HG02981 (cell line): ENCODE results near the gene RPSA.
"Not testable (repeated sequence)": the region's sequence is repeated elsewhere in the genome, so short reads cannot be mapped to it uniquely, and the experiment has no call there.

Source experiments
- ATAC-seq: cut with Tn5 transposase; IDR thresholded peaks from one replicate; pipeline ENCODE4 v1.9.1; 2021; ENCODE audit warnings: mild to moderate bottlenecking, moderate library complexity; ENCODE audit not compliant: unreplicated experiment

RPSA gene

DNA sequence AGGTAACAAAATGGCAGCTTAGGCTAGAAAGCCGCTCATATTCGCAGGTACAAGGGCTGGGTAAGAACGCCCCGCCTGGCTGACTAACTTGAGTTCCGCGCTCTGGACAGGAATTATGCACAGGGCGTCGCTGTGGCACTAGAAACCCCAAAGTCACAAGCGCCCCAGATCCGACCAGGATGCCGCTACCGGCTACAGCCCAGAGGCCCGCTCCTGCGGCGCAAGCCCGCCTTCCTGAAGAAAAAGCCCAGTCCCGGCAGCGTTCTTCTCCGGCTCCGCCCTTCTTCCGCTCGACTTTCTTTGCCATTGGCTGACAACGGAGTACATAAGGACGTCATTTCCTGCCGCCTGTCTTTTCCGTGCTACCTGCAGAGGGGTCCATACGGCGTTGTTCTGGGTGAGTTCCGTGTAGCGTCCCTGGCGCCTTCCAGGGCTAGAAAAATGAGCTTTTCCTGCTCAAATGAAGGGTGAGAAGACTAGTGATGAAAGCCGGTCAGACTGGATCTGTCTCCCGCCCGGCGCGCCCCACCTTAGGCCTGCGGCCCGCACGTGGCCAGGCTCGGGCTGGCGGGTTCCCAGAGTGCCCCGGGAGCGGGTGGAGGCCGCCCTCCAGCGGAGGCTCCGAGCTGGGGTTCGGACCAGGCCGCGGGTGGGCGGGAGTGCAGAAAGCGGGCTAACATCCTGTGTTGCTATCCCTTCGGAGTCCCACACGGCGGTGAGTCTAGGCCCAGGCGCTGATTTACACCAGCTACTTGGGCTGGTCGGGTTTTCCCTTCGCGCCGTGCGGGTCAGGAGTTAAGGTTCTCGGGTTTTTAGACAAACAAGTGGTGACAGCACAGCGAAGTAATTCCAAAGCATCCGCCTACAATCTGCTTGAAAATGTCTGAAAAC is at the start of gene RPSA:
Gene RPSA (plus strand): TSS at position 353 of the 891 bp plus-strand sequence. CDS start 934 bp downstream, outside the sequence.
- ATAC-seq = peak; percentile 92

DNA sequence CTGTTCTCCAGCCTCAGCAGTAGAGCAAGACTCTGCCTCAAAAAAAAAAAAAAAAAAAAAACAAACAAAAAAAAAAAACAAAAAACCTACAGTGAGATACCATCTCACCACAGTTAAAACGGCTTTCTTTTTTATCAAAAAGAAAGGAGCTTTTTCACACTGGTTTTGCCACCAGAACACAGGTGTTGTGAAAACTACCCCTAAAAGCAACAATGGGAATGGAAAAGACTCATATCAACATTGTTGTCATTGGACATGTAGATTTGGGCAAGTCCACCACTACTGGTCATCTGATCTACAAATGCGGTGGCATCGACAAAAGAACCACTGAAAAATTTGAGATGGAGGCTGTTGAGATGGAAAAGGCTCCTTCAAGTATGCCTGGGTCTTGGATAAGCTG is 48.2 kb upstream of the RPSA start:
- ATAC-seq = no peak

DNA sequence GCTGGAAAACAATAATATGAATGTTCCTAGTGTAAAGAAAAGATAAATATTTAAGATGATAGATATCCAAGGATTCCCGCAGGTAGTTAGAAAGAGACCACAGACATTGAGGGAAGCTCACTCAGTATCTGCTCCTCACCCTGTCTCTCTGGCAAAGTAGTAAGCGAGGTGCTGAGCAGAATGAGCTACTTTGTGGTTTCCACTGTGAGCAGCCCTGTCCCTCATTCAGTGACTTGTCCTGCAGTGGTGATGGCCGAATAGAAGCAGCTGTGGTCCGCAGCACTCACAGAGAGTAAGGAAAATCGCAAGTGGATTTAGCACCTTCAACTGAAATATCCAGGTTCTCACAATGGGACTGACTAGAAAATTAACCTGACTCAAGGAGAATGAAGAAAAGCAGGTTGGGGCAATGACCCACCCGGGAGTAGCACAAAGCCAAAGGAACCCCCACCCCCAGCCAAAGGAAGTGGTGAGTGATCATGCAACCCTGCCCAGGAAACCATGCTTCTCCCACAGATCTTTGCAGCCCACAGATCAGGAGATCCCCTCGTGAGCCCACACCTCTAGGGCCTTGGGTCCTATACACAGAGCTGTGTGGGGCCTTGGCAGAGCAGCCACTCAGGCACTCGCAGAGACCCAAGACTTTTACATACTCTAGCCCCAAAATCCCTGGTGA is 45.1 kb upstream of the RPSA start:
- ATAC-seq = peak; percentile 70

DNA sequence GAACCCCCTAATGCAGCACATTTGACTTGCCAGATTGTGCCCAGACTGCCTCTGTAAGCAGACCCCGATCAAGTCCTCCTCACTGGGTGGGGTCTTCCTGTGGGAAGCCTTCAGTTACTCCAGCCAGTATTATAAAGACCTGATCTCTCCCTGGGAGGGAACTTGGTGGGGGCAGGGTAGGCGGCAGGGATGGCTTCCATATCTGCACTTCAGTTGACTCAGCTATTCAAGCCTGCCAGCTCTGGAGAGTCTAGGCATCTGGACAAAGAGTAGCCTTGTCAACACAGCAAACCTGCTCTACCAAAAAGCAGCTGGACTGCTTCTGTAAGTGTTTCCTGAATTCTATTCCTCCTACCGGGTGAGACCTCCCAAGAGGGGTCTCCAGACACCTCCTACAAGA is 44.3 kb upstream of the RPSA start:
- no peak for ATAC-seq

DNA sequence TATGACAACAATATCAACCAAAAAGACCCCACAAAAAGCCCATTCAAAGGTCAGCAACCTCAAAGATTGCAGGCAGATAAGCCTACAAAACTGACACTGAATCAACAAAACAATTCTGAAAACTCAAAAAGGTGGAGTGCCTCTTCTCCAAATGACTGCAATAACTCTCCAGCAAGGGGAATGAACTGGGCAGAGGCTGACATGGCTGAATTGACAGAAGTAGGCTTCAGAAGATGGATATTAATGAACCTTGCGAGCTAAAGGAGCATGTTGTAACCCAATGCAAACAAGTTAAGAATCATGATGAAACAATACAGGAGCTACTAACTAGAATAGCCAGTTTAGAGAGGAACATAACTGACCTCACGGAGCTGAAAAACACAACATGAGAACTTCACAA is 43.7 kb upstream of the RPSA start:
- no peak for ATAC-seq

DNA sequence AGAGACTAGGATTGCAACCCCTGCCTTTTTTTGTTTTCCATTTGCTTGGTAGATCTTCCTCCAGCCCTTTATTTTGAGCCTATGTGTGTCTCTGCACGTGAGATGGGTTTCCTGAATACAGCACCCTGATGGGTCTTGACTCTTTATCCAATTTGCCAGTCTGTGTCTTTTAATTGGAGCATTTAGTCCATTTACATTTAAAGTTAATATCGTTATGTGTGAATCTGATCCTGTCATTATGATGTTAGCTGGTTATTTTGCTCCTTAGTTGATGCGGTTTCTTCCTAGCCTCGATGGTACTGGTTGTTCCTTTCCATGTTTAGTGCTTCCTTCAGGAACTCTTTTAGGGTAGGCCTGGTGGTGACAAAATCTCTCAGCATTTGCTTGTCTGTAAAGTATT is 36.1 kb upstream of the RPSA start:
- not testable (repeated sequence) for ATAC-seq

DNA sequence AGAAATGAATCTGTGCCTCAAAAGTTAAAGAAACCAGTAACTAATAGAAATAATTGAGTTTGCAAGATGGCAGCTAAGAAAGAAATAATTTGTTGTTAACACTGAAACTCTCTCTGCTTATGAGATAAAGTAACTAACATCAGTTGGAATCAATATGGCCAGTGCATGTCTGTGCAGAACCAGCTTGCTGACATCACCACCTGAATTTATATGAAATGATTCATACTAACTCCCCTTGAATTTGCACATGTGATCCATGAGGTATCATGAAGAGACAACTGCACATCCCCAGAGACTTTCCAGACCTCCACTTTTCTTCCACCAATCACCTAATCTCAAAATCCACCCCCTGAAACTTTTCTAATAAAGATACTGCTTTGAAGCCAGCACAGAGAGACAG is 33.7 kb upstream of the RPSA start:
- no peak for ATAC-seq

DNA sequence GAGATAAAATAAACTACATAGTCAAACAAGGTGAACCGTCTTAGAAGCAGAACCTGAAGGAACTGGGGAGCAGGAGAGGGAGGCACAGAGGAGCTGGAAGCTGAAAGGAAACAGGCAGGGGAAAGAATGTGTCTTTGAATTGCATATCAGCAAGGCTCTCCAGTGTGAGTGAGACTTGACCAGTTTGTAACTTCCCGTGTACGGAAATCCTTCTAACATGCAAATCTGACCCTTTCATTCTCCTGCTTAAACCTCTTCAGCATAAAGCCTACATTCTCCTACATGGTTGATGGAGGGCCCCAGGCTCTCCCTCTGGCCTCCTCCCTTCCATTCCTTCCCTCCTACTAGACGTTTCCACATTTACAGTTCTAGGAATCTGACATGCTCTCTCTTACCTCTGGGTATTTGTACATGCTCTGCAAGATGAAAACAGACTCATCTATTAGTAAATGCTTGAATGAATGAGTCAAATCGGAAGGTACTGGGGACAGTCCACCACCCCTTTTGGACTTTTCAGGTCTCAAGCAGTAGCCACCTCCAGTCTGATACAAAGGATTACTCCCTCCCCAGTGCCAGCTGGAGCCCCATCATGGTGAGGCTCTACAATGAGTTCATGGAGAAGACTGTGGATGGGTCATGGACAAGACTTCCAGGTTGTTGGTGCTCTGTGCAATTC is 29.4 kb upstream of the RPSA start:
- no peak for ATAC-seq

DNA sequence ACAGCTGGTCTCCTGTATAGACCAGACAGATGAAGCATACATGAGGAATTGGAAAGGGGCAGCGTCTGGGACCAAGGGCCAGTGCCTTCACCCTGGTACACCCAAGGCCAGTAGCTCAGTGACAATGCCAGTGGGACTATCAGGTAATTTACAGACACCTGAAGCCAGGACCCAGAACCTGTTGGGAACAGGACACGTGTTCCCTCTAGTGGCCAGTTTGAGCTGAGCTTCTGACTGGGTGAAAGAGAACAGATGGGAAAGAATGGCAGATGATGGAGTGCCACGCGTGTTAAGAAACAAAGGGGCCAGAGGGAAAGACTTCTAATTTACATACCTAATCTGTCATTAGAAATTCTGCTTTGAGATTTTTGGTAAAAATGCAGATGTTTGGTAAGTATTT is 28.4 kb upstream of the RPSA start:
- peak; percentile 55 for ATAC-seq

DNA sequence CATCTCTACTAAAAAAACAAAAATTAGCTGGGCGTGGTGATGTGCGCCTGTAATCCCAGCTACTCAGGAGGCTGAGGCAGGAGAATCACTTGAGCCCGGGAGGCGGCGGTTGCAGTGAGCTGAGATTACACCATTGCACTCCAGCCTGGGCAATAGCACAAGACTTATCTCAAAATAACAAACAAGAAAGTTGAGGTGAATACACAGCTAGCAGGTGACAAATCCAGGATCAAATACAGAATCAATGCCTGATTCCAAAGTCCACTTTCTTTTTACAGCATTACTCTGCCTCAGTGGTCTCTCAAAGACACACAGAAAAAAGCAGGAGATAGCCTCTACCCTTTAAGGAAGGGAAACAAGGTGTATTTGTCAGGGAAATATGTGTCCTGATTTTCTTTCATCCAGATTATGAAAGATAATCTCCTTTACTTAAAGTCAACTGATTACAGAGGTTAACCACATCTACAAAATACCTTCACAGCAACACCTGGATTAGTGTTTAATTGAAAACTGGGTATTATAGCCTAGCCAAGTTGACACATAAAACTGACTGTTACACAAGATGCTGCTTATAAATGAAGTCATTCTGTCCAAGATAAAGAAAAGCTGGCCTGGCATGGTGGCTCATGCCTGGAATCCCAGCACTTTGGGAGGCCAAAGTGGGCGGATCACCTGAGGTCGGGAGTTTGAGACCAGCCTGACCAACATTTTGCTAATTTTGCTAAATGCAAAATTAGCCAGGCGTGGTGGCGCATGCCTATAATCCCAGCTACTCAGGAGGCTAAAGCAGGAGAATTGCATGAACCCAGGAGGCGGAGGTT is 27.4 kb upstream of the RPSA start:
- no peak for ATAC-seq

DNA sequence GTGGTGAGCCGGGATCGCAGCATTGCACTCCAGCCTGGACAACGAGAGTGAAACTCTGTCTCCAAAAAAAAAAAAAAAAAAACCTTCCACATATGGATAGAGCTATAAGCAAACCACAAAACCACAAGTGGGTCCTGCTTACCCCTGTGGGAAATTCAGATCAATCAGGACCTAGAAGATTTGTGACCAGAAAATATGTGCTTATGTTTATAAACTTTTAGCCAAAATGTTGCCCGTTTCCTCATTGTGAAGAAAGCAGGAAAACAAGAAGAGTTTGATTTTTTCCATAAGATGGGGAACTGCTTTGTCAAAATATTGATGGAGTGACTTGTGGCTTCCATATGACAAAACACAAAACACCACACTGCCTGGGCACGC is 26.8 kb upstream of the RPSA start:
- no peak for ATAC-seq

DNA sequence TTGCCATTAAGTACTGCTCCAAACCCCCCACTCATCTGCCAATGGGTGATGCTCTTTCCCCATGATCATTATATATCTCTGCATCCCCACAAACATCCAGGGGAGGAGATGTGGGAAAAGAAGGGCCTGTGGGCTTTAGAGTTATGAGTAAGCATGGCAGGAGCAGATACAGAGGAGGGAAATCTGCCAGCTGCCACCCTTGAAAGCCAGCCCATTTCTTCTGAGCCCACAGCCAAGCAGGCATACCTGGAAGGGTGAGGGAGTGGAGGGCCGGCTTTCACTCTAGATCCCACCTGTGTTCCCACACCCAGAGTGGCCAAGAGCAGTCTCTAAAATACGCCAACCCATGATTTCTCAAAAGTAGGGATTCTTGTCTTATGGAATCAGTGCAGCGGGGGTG is 25.1 kb upstream of the RPSA start:
- no peak for ATAC-seq

DNA sequence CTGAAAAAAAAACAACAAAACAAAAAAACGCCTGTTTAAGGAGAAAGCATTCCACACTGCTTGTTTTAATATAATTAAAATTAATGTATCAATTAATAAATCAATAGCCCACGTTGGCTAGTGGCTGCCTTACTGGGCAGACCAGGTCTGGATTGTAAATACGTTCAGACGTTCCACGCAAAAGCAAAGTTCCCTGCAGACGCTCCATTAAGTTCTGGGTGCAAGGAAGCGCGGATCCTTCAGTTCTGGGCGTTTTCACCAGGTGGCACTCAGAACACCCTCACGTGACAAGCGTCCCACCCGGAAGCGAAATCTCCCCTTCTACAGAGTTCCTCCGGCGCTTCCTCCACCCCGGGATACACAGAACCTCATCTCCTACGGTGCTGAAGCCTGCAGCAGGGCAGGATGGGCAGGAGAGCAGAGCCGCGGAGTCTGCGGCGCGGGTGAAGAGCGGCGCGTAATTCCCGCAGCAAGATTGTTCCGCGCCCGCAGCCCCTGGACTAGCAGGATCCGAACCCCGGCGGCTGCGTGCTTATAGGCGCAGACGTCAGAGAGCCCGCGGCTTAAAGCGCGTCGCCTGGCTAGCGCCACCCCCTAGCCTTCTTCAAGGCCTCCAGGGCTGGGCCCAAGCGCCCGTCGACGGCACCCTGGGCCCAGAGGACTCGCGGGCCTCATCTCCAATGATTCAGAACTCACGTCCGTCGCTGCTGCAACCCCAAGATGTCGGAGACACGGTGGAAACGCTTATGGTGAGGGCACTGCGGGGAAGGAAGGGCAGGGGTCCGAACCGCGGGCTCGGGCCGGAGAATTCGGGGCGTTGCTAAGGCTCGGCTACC is 23.3 kb upstream of the RPSA start, which contains the start of gene SLC25A38:
Gene SLC25A38 (plus strand): TSS at position 326 of the 836 bp plus-strand sequence. CDS start 355 bp downstream, at position 681.
- peak; percentile 70 for ATAC-seq

DNA sequence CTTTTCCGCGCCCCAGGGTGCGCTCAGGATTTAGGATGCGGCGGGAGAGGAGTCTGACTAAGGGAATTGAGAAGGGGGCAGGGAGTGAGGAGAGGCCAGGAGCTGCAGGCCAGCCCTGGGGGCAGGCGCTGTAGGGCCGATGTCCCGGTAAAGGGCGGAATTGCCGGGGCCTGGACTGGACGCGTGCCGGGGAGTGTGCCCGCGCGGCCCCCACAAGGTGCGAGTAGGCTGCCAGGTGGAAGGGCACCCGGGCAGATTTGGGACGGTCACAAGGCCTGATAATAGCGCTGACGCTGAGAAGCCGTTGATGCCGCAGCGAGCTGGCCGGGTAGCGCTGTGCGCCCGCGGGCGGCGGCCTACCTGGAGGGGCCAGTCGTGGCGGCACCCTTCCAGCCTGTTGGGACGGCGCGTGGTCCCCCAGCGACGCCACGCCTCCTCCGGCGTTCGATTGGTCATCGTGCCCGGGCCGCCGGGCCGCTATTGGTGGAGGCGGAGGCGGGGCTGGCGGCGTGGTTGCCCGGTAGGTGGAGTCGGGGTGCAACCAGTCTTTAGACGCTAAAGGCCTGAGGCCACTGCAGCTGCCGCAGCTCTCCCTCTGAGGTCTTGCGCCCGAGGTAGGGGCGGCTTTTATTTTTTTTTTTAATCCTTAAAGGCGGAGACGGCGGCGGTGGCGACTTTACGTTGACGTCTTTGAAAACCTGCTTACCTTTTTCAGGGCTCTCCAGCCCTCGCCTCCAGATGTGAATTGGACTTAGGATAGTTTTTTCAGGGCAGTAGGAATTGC is 22.4 kb upstream of the RPSA start:
- peak; percentile 74 for ATAC-seq

DNA sequence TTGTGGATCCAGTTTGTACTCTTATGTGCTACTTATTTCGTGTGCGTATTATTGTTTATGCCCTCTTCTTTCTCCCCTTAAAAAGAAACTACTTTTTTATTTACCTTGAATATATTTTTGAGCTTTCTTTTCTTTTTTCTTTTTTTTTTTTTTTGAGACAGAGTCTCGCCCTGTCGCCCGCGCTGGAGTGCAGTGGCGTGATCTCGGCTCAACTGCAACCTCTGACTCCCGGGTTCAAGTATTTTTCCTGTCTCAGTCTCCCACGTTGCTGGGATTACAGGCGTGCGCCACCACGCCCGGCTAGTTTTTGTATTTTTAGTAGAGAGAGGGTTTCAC is 21.9 kb upstream of the RPSA start:
- no peak for ATAC-seq

DNA sequence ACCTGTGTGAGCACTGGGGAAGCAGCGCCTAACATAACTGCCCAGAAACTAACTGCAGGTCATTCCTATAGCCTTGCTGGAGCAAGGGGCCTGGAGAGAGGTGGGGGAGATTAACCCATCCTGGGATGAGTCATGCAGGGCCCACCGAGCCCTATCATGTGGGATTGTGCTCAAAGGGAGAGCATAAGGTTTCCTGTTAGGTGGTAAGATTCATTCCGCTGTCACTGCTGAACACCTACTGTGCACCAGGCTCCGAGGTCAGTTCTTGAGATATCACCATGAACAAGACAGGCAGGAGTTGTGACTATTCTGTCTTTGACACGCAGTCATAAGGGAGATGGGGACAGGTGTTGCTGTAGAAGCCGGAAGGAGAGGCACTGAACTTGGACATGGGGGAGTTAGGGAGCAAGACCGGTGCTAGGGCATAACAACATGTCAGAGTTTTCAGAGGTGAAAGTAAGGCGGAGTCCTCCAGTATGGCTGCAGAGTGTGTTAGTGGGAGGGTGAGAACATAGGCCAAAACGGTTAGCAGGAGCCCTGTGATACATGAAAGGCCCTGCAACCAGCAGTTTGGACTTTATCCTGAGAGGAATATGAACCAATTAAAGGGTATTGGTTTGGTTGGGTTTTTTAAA is 20.9 kb upstream of the RPSA start:
- no peak for ATAC-seq

DNA sequence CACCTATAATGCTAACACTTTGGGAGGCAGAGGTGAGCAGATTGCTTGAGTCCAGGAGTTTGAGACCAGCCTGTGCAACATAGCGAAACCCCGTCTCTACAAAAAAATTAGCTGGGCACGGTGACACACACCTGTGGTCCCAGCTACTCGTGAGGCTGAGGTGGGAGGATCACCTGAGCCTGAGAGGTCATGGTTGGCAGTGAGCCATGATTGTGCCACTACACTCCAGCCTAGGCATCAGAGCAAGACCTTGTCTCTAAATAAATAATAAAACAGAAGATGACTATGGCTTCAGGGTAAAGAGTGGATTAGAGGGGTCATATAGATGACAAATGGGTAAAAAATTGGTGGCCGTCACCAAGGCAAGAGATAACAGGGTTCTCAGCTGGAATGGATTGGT is 20.2 kb upstream of the RPSA start:
- ATAC-seq = no peak

DNA sequence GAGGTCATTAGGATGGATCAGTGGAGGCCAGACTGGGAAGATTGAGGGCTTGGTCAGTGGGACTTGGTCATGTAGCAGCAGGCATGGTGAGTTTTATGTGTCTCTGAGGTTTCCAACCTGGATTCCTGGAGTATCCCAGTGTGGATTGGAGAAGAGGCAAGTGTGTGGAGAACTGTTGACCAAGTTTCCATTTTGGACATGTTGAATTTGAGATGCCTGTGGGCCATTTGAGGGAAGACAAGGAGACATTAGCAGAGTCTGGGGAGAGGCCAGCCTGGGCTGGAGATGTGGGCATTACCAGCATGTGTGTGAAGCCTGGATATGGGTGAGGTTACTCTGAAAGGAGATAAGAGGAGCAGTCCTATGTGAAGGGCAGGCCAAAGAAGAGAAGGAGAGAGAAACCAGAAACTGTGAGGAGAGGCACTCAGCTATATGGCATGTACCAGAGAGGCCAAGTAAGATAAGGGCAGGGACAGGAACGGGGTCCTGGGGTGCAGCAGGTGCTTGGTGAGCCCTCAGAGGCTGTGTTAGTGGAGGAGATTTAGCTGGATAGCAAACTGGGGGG is 19.0 kb upstream of the RPSA start:
- ATAC-seq = no peak
